Measurements from ENCODE around the gene CTBP1. TPM values are rescaled to one million over a fixed set of nuclear protein-coding genes. Genes with fewer than 3 reads are reported as not detected.

The CTBP1 gene
- polyA plus RNA-seq, 1 donor from 2014 or later, result 325 TPM

- no peak for TF ChIP-seq TAF1 (IDR thresholded peaks at IDR 0.05; ENCODE audit: low read depth)
- no peak for TF ChIP-seq POLR2AphosphoS5 (IDR thresholded peaks at IDR 0.05)
- TF ChIP-seq MXI1 (conservative IDR thresholded peaks at IDR 0.05; ENCODE audit: poor library complexity, severe bottlenecking), result no peak
- no peak for TF ChIP-seq CTCF (IDR thresholded peaks at IDR 0.05; ENCODE audit: poor library complexity, severe bottlenecking)
- TF ChIP-seq REST (IDR thresholded peaks at IDR 0.05; ENCODE audit: borderline replicate concordance), result no peak
- no peak for TF ChIP-seq EP300 (conservative IDR thresholded peaks at IDR 0.05; ENCODE audit: poor library complexity, severe bottlenecking)
- Histone ChIP-seq H3K27ac (ENCODE audit: low read length) (no peak overlapping the region), H3K4me2 (ENCODE audit: low read length) (no peak overlapping the region), H3K4me3 (ENCODE audit: low read length) (no peak overlapping the region), H4K20me1 (ENCODE audit: insufficient read depth) (no peaks in the 10 kb centered on the region), H3K27me3 (ENCODE audit: insufficient read depth, low read depth, low read length) (peaks cover 7% of the 10 kb centered on the region), H3F3A (ENCODE audit: insufficient read depth, low read length, poor library complexity, severe bottlenecking) (no peaks in the 10 kb centered on the region), H2AFZ (ENCODE audit: low read depth, low read length) (no peak overlapping the region), H3K9me2 (ENCODE audit: insufficient read depth, low read length) (no peaks in the 10 kb centered on the region), H3K36me3 (ENCODE audit: insufficient read depth, low read length) (no peaks in the 10 kb centered on the region), H3K9ac (ENCODE audit: low read length) (no peak overlapping the region), H3K79me2 (replicated peaks; ENCODE audit: insufficient read depth, low read length) (no peaks in the 10 kb centered on the region), H3K9me3 (ENCODE audit: low read length) (peaks cover 10% of the 10 kb centered on the region)
These were observed 69.9 kb downstream of the CTBP1 start for GRCh38 chr4:1179089-1179441.

- TF ChIP-seq RAD21 (conservative IDR thresholded peaks at IDR 0.05), result no peak
- no peak for TF ChIP-seq EP300 (conservative IDR thresholded peaks at IDR 0.05; ENCODE audit: poor library complexity, severe bottlenecking)
- no peak for TF ChIP-seq REST (IDR thresholded peaks at IDR 0.05; ENCODE audit: borderline replicate concordance)
- no peak for TF ChIP-seq POLR2AphosphoS5 (IDR thresholded peaks at IDR 0.05)
- no peak for TF ChIP-seq MXI1 (conservative IDR thresholded peaks at IDR 0.05; ENCODE audit: poor library complexity, severe bottlenecking)
- TF ChIP-seq TAF1 (IDR thresholded peaks at IDR 0.05; ENCODE audit: low read depth), result no peak
- TF ChIP-seq SMC3 (conservative IDR thresholded peaks at IDR 0.05; ENCODE audit: poor library complexity), result no peak
- no peak for TF ChIP-seq EZH2 (IDR thresholded peaks at IDR 0.05; ENCODE audit: borderline replicate concordance, insufficient read depth, low read length, poor library complexity, severe bottlenecking)
- Histone ChIP-seq H3K36me3 (ENCODE audit: insufficient read depth, low read length) (no peaks in the 10 kb centered on the region), H4K20me1 (ENCODE audit: insufficient read depth) (no peaks in the 10 kb centered on the region), H3K9me3 (ENCODE audit: low read length) (peaks cover 10% of the 10 kb centered on the region), H3K4me3 (ENCODE audit: low read length) (no peak overlapping the region), H3K4me2 (ENCODE audit: low read length) (no peak overlapping the region), H2AFZ (ENCODE audit: low read depth, low read length) (no peak overlapping the region), H3K9ac (ENCODE audit: low read length) (no peak overlapping the region), H3K79me2 (replicated peaks; ENCODE audit: insufficient read depth, low read length) (no peaks in the 10 kb centered on the region), H3K27ac (ENCODE audit: low read length) (no peak overlapping the region), H3F3A (ENCODE audit: insufficient read depth, low read length, poor library complexity, severe bottlenecking) (no peaks in the 10 kb centered on the region), H3K9me2 (ENCODE audit: insufficient read depth, low read length) (no peaks in the 10 kb centered on the region), H3K27me3 (ENCODE audit: insufficient read depth, low read depth, low read length) (peaks cover 11% of the 10 kb centered on the region)
These were observed 70.4 kb downstream of the CTBP1 start for GRCh38 chr4:1178300-1179088.
